ENCODE measurements around the gene JSRP1. TPM values are rescaled to one million over a fixed set of nuclear protein-coding genes. Genes with fewer than 3 reads are reported as not detected.

Gene JSRP1
- total and polyA plus RNA-seq, 10 of the 15 experiments (the other 5 are each of a cell fraction or from before 2014, with no cell fraction given), result 0.41 to 0.91 (median 0.49) TPM; not detected in 7

GRCh38 chr19:2288338-2288817, 32.2 kb upstream of the JSRP1 start:
- Histone ChIP-seq H3K4me3 (no peak overlapping the region), H3K36me3 (ENCODE audit: control insufficient read depth in 2 of 2, insufficient read depth in 2 of 2, low read length in 1 of 2) (no peaks in the 10 kb centered on the region), H3K79me2 (ENCODE audit: control insufficient read depth, insufficient read depth, low read length) (no peaks in the 10 kb centered on the region; the same call in 1 of the 2 replicates), H3K9ac (ENCODE audit: control insufficient read depth, insufficient read depth, low read length) (no peak overlapping the region), H3K27me3 (replicated peaks in 1 of 2; ENCODE audit: control insufficient read depth in 2 of 2, insufficient read depth in 2 of 2, low read length in 1 of 2) (no peaks in the 10 kb centered on the region), H3K4me2 (ENCODE audit: control insufficient read depth, insufficient read depth) (no peak overlapping the region), H3K9me3 (replicated peaks; ENCODE audit: control insufficient read depth, insufficient read depth, low read length) (no peaks in the 10 kb centered on the region), H3K27ac (ENCODE audit: control insufficient read depth, insufficient read depth) (no peak overlapping the region), H4K20me1 (ENCODE audit: control insufficient read depth, insufficient read depth) (no peaks in the 10 kb centered on the region), H3K4me1 (ENCODE audit: control insufficient read depth, insufficient read depth, low read length) (peaks cover 30% of the 10 kb centered on the region), H2AFZ (ENCODE audit: control insufficient read depth, low read depth, low read length) (no peak overlapping the region)
- TF ChIP-seq MEF2A (IDR thresholded peaks at IDR 0.05; ENCODE audit: insufficient read depth, low read depth, low read length), result no peak
- TF ChIP-seq POLR2A (IDR thresholded peaks at IDR 0.05; ENCODE audit: low read depth, low read length), result 0 out of 2 replicates have a peak, but pooled peaks have one; percentile 36
- ChIA-PET RAD21 (ENCODE audit: unreplicated experiment) (interaction anchor here (0.7 to 1.7 kb wide), 9 partner anchors 9 to 119 kb away, joined by 3 to 10 read pairs (median 4); partner anchors contain the start of genes LSM7 and SPPL2B), POLR2A (interaction anchor here (0.6 to 1.5 kb wide), 4 partner anchors 40 to 132 kb away, joined by 3 to 7 read pairs (median 5); partner anchors contain the start of genes LSM7 and SPPL2B), CTCF (interaction anchor here (1.0 to 2.5 kb wide), 8 partner anchors 13 to 349 kb away, joined by 3 to 13 read pairs (median 4); no protein-coding TSS in a partner anchor), SMC1A (ENCODE audit: uncharacterized antibody, unreplicated experiment) (interaction anchor here (0.8 to 2.9 kb wide), 7 partner anchors 14 to 117 kb away, joined by 3 to 11 read pairs (median 6); no protein-coding TSS in a partner anchor)
- intact Hi-C loops (cut with micrococcal nuclease; ENCODE audit: unreplicated experiment), result no loop called here
- ATAC-seq, result no peak
- DNase-seq (ENCODE audit: low read depth, low spot score), result no peak
- 80% methylated on average over 16 of the region's 17 CpGs for WGBS (ENCODE audit: insufficient coverage, insufficient replicate concordance, low lambda C conversion rate, missing lambda C conversion rate)
- in situ Hi-C loops (cut with MboI), result no loop called here
- no TSS peak for BruUV-seq (replicated peaks)
- FAIRE-seq, result no peak

- Histone ChIP-seq H3K36me3 (ENCODE audit: control insufficient read depth in 2 of 2, insufficient read depth in 2 of 2, low read length in 1 of 2) (no peaks in the 10 kb centered on the region), H2AFZ (ENCODE audit: control insufficient read depth, low read depth, low read length) (no peak overlapping the region), H3K79me2 (ENCODE audit: control insufficient read depth, insufficient read depth, low read length) (no peaks in the 10 kb centered on the region; the same call in 1 of the 2 replicates), H3K9ac (ENCODE audit: control insufficient read depth, insufficient read depth, low read length) (no peak overlapping the region), H3K4me3 (no peak overlapping the region), H3K27ac (ENCODE audit: control insufficient read depth, insufficient read depth) (no peak overlapping the region), H3K4me1 (ENCODE audit: control insufficient read depth, insufficient read depth, low read length) (peaks cover 30% of the 10 kb centered on the region), H3K4me2 (ENCODE audit: control insufficient read depth, insufficient read depth) (no peak overlapping the region), H3K9me3 (replicated peaks; ENCODE audit: control insufficient read depth, insufficient read depth, low read length) (no peaks in the 10 kb centered on the region), H4K20me1 (ENCODE audit: control insufficient read depth, insufficient read depth) (no peaks in the 10 kb centered on the region), H3K27me3 (replicated peaks in 1 of 2; ENCODE audit: control insufficient read depth in 2 of 2, insufficient read depth in 2 of 2, low read length in 1 of 2) (peaks cover 0 to 2% of the 10 kb centered on the region in 2 experiments; a peak in 1 of 4 replicates)
- RAD21 ChIA-PET (ENCODE audit: unreplicated experiment), result interaction anchor here (0.8 to 1.6 kb wide), 3 partner anchors 29 to 116 kb away, joined by 3 to 4 read pairs (median 3); no protein-coding TSS in a partner anchor
- CTCF ChIA-PET, result interaction anchor here (1.3 to 2.5 kb wide), 3 partner anchors 12 to 105 kb away, joined by 4 to 13 read pairs (median 9); no protein-coding TSS in a partner anchor
- WGBS (ENCODE audit: insufficient coverage, insufficient replicate concordance, low lambda C conversion rate, missing lambda C conversion rate), result 72% methylated on average over 13 of the region's 13 CpGs
- SMC1A ChIA-PET (ENCODE audit: uncharacterized antibody, unreplicated experiment), result interaction anchor here (0.7 to 2.9 kb wide), 7 partner anchors 10 to 186 kb away, joined by 3 to 11 read pairs (median 3); no protein-coding TSS in a partner anchor
- FAIRE-seq, result no peak
- ATAC-seq, result no peak
- in situ Hi-C loops (cut with MboI), result no loop called here
- BruUV-seq (replicated peaks), result no TSS peak
- TF ChIP-seq BHLHE40 (IDR thresholded peaks at IDR 0.05; ENCODE audit: borderline replicate concordance in 1 of 2, low read depth in 2 of 2, low read length in 1 of 2) (no peak), IKZF1 (conservative IDR thresholded peaks at IDR 0.05) (no peak), SPI1 (IDR thresholded peaks at IDR 0.05; ENCODE audit: borderline replicate concordance, insufficient read depth, low read depth, low read length) (no peak), SMARCA5 (IDR thresholded peaks at IDR 0.05) (no peak), NR2C2 (IDR thresholded peaks at IDR 0.05; ENCODE audit: borderline replicate concordance, control insufficient read depth, insufficient read length, low read depth) (no peak)
- intact Hi-C loops (cut with micrococcal nuclease; ENCODE audit: unreplicated experiment), result no loop called here
- DNase-seq (ENCODE audit: low read depth, low spot score), result no peak
- POLR2A ChIA-PET, result no interaction called here
These were observed 31.5 kb upstream of the JSRP1 start for GRCh38 chr19:2287585-2288337.

Measured in GM12878 (cell line).